Motor neuron (in vitro differentiated cells): Measurements from ENCODE around the gene TACC3. TPM values are rescaled to one million over a fixed set of nuclear protein-coding genes. Genes with fewer than 3 reads are reported as not detected.

ENCODE experiments used
- ATAC-seq, 8 experiments: fragments of 200-7000 bp; cut with Tn5 transposase; replicated peaks in 6 of 8; 2 replicates each; pipeline ENCODE4 v1.8.0; 2021; ENCODE audit warnings: mild to moderate bottlenecking in 8 of 8, moderate library complexity in 8 of 8
- H3K27ac ChIP-seq, 2 donors: fragments of 250-450 bp; sonication (Bioruptor Pico); 2 replicates each; pipeline ENCODE4 v1.9.0; 2021; ENCODE audit warnings: antibody characterized with exemption in 2 of 2, mild to moderate bottlenecking in 2 of 2, moderate library complexity in 1 of 2
- H3K4me1 ChIP-seq, 2 donors: fragments of 250-450 bp; sonication (Bioruptor Pico); replicated peaks in 1 of 2; 2 replicates each; pipeline ENCODE4 v1.6.1; 2021; ENCODE audit warnings: antibody characterized with exemption in 2 of 2, mild to moderate bottlenecking in 2 of 2, moderate library complexity in 1 of 2
- H3K4me3 ChIP-seq, 5 donors: fragments of 250-450 bp; sonication (Bioruptor Pico); 2 replicates each; pipeline ENCODE4 v1.9.0; 2021; ENCODE audit warnings: antibody characterized with exemption in 5 of 5, mild to moderate bottlenecking in 5 of 5, moderate library complexity in 4 of 5
- whole genome bisulfite sequencing, 10 experiments: fragments of 450-650 bp; shearing (Covaris generic); methylation state at CpG; one replicate each; pipeline ENCODE4 v1.0.0; 2022; 5-methylcytosine and 5-hydroxymethylcytosine counted together
- in situ Hi-C, 9 experiments: fragments of 400-800 bp; cut with MboI; loops; one replicate each; pipeline ENCODE4 v1.15.0; 2021; ENCODE audit warnings: low sequenced_read_pairs in 9 of 9, low pct_unique_long_range_greater_than_20kb in 2 of 9; ENCODE audit not compliant: unreplicated experiment in 9 of 9
- total RNA-seq, 8 experiments: library from RNA; unstranded; fragments of 300-600 nt; gene quantifications; 2 replicates each; pipeline versions ENCODE4 v1.2.3 to v1.2.4, GENCODE V29; 2022

TACC3 gene
- total RNA-seq, 8 experiments from 2014 or later, result 2.6 to 61.3 (median 6.5) TPM

DNA sequence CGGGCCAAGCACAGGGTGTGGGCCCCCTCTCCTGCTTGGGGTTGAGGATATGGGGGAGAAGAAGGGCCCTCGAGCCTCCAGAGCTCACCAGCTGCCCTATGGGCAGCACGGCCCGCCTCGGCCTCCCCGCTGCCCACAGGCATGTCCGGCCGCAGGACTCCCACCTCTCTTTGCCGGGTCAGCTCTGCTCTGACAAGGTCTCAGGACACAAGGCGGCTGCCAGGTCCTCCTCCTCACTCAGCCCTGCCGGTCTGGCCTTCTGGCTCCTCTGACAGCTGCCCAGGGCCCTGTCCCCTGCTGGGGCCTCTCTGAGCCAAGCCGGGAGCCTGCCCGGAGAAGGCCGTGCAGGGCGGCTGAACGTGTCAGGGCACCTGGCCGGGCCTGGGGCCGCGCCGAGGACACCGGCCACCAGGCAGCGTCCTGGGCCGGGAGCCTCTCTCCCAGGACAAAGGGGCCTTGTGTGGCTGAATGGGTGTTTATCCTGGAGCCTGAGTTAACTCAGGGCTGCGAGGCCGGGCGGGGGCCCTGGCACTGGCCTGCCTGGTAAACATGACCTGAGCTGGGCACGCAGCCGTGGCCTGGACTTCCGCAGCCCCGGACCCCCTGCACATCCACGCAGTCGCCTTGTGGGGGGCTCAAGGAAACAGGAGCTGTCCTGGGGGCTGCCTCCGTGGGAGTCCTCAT, 25.7 kb downstream of the TACC3 start:
- H3K27ac ChIP-seq, result no peak overlapping the region
- 96 to 100% (median 100%) methylated on average over 2 to 9 of the region's 33 CpGs; no CpG with 5 or more reads in 7 of the 10 experiments for WGBS, 10 experiments
- H3K4me3 ChIP-seq, result no peak overlapping the region
- ATAC-seq, result no peak
- in situ Hi-C loops, result loop anchor here in 1 of 9 experiments (25.0 kb wide), 1 partner anchor 385 kb away; no protein-coding TSS in a partner anchor
- H3K4me1 ChIP-seq, result peaks cover 6 to 27% of the 10 kb centered on the region in 2 donors

DNA sequence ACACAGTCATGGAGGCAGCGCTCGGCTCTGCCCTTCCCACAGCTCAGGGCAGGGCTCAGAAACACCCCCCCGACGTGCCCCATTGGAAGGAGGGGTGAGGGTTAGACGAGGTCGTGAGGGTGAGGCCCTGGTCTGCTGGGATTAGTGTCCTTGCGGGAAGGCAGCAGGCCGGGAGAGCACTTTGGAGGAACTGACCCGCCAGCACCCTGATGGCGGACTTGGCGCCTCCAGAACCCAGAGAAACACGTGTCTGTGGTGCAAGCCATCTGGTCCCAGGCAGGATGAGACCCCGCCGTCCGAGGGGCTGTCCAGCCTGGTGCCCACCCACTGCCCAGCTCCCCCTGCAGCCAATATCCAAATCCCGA, 26.3 kb downstream of the TACC3 start:
- ATAC-seq, result no peak
- in situ Hi-C loops, result loop anchor here in 1 of 9 experiments (25.0 kb wide), 1 partner anchor 385 kb away; no protein-coding TSS in a partner anchor
- H3K4me1 ChIP-seq, result peaks cover 6 to 33% of the 10 kb centered on the region in 2 donors
- 72% methylated on average over 5 of the region's 16 CpGs; no CpG with 5 or more reads in 9 of the 10 experiments for WGBS, 10 experiments
- H3K4me3 ChIP-seq, result no peak overlapping the region
- H3K27ac ChIP-seq, result no peak overlapping the region

- peak overlapping the region in 1 of 5 donors; percentile 10 for H3K4me3 ChIP-seq
- 0 to 44% methylated on average over 1 to 3 of the region's 29 CpGs; no CpG with 5 or more reads in 8 of the 10 experiments for WGBS, 10 experiments
- H3K27ac ChIP-seq, result no peak overlapping the region
- in situ Hi-C loops, result loop anchor here in 1 of 9 experiments (25.0 kb wide), 1 partner anchor 386 kb away; no protein-coding TSS in a partner anchor
- ATAC-seq, result peak; percentile 59 to 77 (median 65)
- H3K4me1 ChIP-seq, result peaks cover 6 to 36% of the 10 kb centered on the region in 2 donors
Measured at GRCh38 chr4:1748465-1748995, 27.2 kb downstream of the TACC3 start.

- H3K4me3 ChIP-seq, result no peak overlapping the region
- in situ Hi-C loops, result loop anchor here in 1 of 9 experiments (25.0 kb wide), 1 partner anchor 387 kb away; no protein-coding TSS in a partner anchor
- ATAC-seq, result peak in 5 of 8 experiments; percentile 11 to 43 (median 12)
- peaks cover 8 to 43% of the 10 kb centered on the region in 2 donors for H3K4me1 ChIP-seq
- no peak overlapping the region for H3K27ac ChIP-seq
- whole genome bisulfite sequencing, 10 experiments, result no CpG with 5 or more reads among the region's 3 CpGs
Measured at GRCh38 chr4:1749370-1749769, 28.0 kb downstream of the TACC3 start.

GRCh38 chr4:1749826-1750225, 28.5 kb downstream of the TACC3 start:
- Histone ChIP-seq H3K27ac (no peak overlapping the region), H3K4me3 (no peak overlapping the region), H3K4me1 (peaks cover 8 to 43% of the 10 kb centered on the region in 2 donors)
- in situ Hi-C loops, result loop anchor here in 2 of 9 experiments (10.0 to 25.0 kb wide), 2 partner anchors 65 to 388 kb away; no protein-coding TSS in a partner anchor
- ATAC-seq, result peak in 3 of 8 experiments; percentile 10 to 35 (median 29)
- WGBS, 10 experiments, result 80% methylated on average over 2 of the region's 14 CpGs; no CpG with 5 or more reads in 9 of the 10 experiments

DNA sequence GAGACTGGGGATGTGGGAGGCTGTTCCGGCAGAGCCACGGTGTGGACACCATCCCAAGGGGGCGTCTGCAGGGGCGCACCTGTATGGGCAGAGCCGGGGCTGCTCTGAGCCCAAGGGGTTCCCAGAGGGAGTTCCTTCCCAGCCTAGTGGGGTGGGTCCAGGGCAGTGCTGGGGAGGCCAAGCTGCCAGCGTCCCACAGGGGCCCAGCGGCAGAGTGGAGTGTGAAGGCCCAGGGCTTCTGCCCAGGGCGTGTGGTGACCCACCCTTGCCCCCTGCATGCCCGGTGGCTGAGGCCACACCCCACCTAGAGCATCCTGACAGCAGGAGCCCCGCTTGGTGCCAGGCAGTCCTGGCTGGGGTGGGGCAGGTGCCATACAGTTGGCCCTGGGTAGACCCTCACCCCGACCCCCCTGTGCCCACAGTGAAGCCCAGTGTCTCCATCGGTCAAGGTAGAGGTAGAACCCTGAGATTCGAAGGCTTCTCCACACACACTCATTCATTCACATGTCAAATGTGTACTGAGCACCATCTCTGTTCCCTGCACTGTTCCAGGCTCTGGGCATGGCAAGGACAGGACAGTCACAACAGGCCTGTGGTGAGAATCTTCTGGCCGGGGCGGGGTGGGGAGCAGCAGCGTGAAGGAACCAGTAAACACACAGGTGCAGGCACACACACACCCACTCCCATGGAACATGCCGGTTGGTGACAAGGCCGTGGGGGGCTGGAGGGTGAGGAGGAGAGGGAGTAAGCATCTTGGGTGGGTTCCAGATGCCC, 29.2 kb downstream of the TACC3 start:
- no peak for ATAC-seq
- Histone ChIP-seq H3K4me3 (no peak overlapping the region), H3K27ac (no peak overlapping the region), H3K4me1 (peaks cover 8 to 43% of the 10 kb centered on the region in 2 donors)
- WGBS, 10 experiments, result 80 to 100% (median 100%) methylated on average over 1 to 2 of the region's 18 CpGs; no CpG with 5 or more reads in 6 of the 10 experiments
- in situ Hi-C loops, result loop anchor here in 1 of 9 experiments (10.0 kb wide), 1 partner anchor 64 kb away; no protein-coding TSS in a partner anchor

GRCh38 chr4:1751155-1751918, 30.0 kb downstream of the TACC3 start:
- in situ Hi-C loops, result loop anchor here in 1 of 9 experiments (10.0 kb wide), 1 partner anchor 63 kb away; no protein-coding TSS in a partner anchor
- no peak overlapping the region for H3K27ac ChIP-seq
- ATAC-seq, result no peak
- H3K4me3 ChIP-seq, result no peak overlapping the region
- 60 to 100% (median 77%) methylated on average over 1 to 3 of the region's 31 CpGs; no CpG with 5 or more reads in 6 of the 10 experiments for WGBS, 10 experiments
- H3K4me1 ChIP-seq, result peaks cover 13 to 46% of the 10 kb centered on the region in 2 donors

DNA sequence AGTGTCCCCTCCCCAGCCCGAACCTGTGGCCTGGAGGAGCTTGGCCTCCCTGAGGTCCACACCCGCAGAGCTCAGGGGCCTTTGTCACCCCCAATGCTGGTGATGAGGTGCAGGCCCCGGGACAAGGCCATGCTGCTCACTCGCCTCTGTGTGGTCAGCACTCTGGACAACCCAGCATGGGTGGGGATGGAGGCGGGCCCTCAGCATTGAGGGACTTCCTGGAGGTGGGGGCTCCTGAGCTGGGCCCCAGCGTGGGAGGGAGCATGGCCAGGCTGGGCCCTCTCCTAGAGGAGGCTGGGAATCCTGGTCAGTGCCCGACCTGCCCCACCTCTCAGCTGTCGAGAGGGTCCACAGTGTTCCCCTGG, 30.6 kb downstream of the TACC3 start:
- H3K4me3 ChIP-seq, result no peak overlapping the region
- in situ Hi-C loops, result loop anchor here in 1 of 9 experiments (10.0 kb wide), 1 partner anchor 63 kb away; no protein-coding TSS in a partner anchor
- peak in 2 of 8 experiments; percentile 1 for ATAC-seq
- H3K4me1 ChIP-seq, result peaks cover 13 to 45% of the 10 kb centered on the region in 2 donors
- WGBS, 10 experiments, result 33% methylated on average over 1 of the region's 8 CpGs; no CpG with 5 or more reads in 9 of the 10 experiments
- H3K27ac ChIP-seq, result no peak overlapping the region

- H3K4me3 ChIP-seq, result no peak overlapping the region
- 80 to 89% methylated on average over 3 to 4 of the region's 35 CpGs; no CpG with 5 or more reads in 8 of the 10 experiments for WGBS, 10 experiments
- no peak overlapping the region for H3K27ac ChIP-seq
- peaks cover 13 to 50% of the 10 kb centered on the region in 2 donors for H3K4me1 ChIP-seq
- peak in 1 of 8 experiments; percentile 1 for ATAC-seq
- in situ Hi-C loops, result loop anchor here in 1 of 9 experiments (10.0 kb wide), 1 partner anchor 62 kb away; no protein-coding TSS in a partner anchor
Measured at GRCh38 chr4:1752284-1753041, 31.1 kb downstream of the TACC3 start.

DNA sequence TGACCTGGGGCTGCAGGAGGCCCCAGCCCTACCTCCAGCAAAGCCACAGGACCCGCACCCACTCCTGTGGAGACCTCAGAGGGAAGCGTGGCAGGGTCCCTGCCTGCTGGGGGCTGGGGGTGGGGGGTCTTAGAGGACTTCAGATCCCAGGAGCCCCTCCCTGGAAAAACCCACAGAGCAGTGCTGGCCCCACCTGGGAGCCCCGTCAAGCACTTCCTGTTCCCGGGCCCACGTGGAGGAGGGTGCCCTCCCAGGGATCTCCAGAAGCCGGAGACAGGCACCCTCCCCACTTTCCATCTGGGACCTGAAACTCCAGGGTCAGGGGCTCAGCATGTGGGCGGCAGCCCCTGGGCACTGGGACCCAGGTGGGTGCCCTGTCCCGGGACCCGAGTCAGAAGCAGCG, 32.0 kb downstream of the TACC3 start:
- WGBS, 10 experiments, result no CpG with 5 or more reads among the region's 10 CpGs
- ATAC-seq, result no peak

GRCh38 chr4:1753697-1754311, 32.5 kb downstream of the TACC3 start:
- Histone ChIP-seq H3K4me3 (no peak overlapping the region), H3K4me1 (peaks cover 19 to 56% of the 10 kb centered on the region in 2 donors), H3K27ac (no peak overlapping the region)
- 80 to 100% (median 81%) methylated on average over 1 to 6 of the region's 15 CpGs; no CpG with 5 or more reads in 6 of the 10 experiments for WGBS, 10 experiments
- in situ Hi-C loops, result loop anchor here in 1 of 9 experiments (10.0 kb wide), 1 partner anchor 61 kb away; no protein-coding TSS in a partner anchor
- no peak for ATAC-seq

More for the DNA sequence above, 32.0 kb downstream of the TACC3 start:
- Histone ChIP-seq H3K4me1 (peaks cover 19 to 56% of the 10 kb centered on the region in 2 donors), H3K27ac (no peak overlapping the region), H3K4me3 (no peak overlapping the region)
- in situ Hi-C loops, result loop anchor here in 1 of 9 experiments (10.0 kb wide), 1 partner anchor 62 kb away; no protein-coding TSS in a partner anchor
